Melanocyte of skin (primary cell): Measurements from ENCODE around the gene RAB44. TPM values are rescaled to one million over a fixed set of nuclear protein-coding genes. Genes with fewer than 3 reads are reported as not detected.

Experiments used
- small RNA-seq, 2 donors: library from RNA; depleted of rRNA; stranded (forward); fragments of <200 nt; gene quantifications; one replicate each; pipeline ENCODE3, GENCODE V24; 2012
- total RNA-seq, 2 donors: library from RNA; depleted of rRNA; stranded (reverse); fragments of >200 nt; gene quantifications; 2 replicates each; pipeline ENCODE4 v1.2.3, GENCODE V29; 2012

RAB44 gene, protein sequence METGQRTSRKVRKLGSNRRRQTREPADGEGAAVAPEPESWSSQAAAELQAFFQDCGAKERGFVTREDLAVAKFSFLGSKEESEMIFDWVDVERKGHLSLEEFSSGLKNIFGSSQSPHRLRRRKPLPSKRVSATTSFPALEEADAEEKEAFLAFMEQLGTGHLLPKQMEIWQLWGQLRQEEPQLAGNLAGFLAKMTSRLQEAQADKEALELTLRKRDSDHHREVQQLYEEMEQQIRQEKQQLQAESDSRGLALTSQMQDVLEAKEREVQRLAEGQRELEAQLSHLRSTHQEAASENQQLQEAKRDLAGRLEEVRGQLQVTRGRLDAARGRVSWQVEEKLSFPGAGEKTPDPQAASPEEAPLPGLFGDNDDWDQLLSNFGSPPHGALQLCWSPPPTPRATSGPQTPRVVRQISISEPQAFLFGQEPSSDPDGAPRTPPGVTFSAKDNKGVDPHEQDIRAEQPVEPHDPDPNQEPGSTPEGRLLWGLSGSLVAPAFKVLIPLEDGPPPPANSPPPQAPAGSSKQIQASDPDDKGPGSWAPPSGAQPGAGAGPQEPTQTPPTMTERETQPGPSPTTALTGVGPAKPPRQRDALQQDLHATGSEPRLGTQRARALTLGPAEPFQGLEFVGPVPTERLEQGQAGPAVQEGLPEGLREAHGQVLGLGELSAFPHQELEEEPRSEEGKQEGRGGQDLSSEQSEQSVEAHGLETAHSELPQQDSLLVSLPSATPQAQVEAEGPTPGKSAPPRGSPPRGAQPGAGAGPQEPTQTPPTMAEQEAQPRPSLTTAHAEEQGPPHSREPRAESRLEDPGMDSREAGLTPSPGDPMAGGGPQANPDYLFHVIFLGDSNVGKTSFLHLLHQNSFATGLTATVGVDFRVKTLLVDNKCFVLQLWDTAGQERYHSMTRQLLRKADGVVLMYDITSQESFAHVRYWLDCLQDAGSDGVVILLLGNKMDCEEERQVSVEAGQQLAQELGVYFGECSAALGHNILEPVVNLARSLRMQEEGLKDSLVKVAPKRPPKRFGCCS
- total RNA-seq = not detected

DNA sequence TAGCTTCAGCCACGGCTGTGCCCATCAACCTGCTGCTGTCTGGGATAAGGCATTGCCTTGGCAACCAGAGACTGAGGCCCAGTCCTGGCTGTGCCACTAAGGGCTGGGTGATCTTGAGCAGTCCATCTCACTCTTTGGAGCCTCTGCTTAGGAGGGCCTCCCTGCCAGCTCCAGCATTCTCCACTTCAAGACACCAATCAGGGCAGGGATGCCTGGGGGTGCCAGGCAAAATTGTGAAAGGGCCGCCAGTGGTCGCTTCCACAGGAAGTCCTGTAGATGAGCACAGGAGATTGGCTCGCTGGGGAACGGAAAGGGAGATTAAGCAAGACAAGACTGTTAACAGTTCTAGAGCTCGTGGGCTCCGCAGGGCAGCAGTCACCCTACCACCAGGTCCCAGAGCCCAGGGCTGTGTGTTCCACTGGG, at the start of gene RAB44:
TSS of gene RAB44 (plus strand) at position 346 of the 423 bp plus-strand sequence. CDS start 6,410 bp downstream, outside the sequence.

DNA sequence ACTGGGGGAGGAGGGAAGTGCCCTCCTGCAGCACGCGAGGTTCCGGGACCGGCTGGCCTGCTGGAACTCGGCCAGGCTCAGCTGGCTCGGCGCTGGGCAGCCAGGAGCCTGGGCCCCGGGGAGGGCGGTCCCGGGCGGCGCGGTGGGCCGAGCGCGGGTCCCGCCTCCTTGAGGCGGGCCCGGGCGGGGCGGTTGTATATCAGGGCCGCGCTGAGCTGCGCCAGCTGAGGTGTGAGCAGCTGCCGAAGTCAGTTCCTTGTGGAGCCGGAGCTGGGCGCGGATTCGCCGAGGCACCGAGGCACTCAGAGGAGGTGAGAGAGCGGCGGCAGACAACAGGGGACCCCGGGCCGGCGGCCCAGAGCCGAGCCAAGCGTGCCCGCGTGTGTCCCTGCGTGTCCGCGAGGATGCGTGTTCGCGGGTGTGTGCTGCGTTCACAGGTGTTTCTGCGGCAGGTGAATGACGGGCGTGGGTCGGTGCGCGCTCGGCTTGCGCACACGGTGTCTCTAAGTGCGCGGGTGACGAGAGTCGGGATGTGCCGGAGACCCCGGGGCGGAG, 19.1 kb upstream of the RAB44 start, which contains the start of gene CDKN1A:
TSS of gene CDKN1A (plus strand) at position 227 of the 555 bp plus-strand sequence. CDS start 5,388 bp downstream, outside the sequence.

Small RNAs within 50 kb of the gene (small RNA-seq; reads per million reads assigned to genes)
- gene RF00019 = 0 reads per million in 2 donors

Other genes starting within 250 kb of the RAB44 start
- gene STK38, start 150.3 kb upstream of the RAB44 start, total RNA-seq = 10 to 100 TPM; 16.2 to 17.6 TPM
- 100 to 1,000 TPM; 219 to 346 TPM for gene SRSF3, start 103.5 kb upstream of the RAB44 start, total RNA-seq
- gene CDKN1A, start 19.1 kb upstream of the RAB44 start, total RNA-seq = 100 to 1,000 TPM in 1 of 2 donors, 10 to 100 TPM in 1; 58.8 to 115 TPM
- gene CPNE5, start 141.6 kb downstream of the RAB44 start, total RNA-seq = under 1 TPM; under 0.01 TPM
- 10 to 100 TPM; 25.1 to 43.0 TPM for gene PPIL1, start 177.0 kb downstream of the RAB44 start, total RNA-seq
- 10 to 100 TPM; 29.3 to 38.5 TPM for gene C6orf89, start 188.1 kb downstream of the RAB44 start, total RNA-seq